Keratinocyte (primary cell): ENCODE measurements around the gene CRTC3. TPM values are rescaled to one million over a fixed set of nuclear protein-coding genes. Genes with fewer than 3 reads are reported as not detected.

Source experiments
- DNase-seq: peaks from one replicate; pipeline ENCODE4 v3.0.0-alpha.2; 2011; ENCODE audit warnings: low read depth, missing footprints, low spot score
- FAIRE-seq: peaks from 2 replicates; lab custom pipeline; 2011; peaks lifted over from hg19 to GRCh38; lab: Jason Lieb, UNC
- H2AFZ ChIP-seq: 2 replicates; pipeline ENCODE4 v1.6.0; 2012; ENCODE audit warnings: low read length, control low read depth, inconsistent platforms; ENCODE audit not compliant: control insufficient read depth
- H3K27ac ChIP-seq: 2 replicates; pipeline ENCODE4 v1.5.1; 2011; ENCODE audit warnings: low read length; ENCODE audit not compliant: control insufficient read depth, insufficient read depth
- H3K27me3 ChIP-seq: 3 replicates; pipeline ENCODE4 v1.6.0; 2011; ENCODE audit warnings: low read length; ENCODE audit not compliant: control insufficient read depth, insufficient read depth; ENCODE audit errors: extremely low read depth
- H3K36me3 ChIP-seq, 2 experiments: 2 replicates in 1 of 2; 3 replicates in 1 of 2; pipeline ENCODE4 v1.5.1; 2011; ENCODE audit warnings: low read length in 2 of 2, mild to moderate bottlenecking in 1 of 2; ENCODE audit not compliant: control insufficient read depth in 2 of 2, insufficient read depth in 2 of 2; ENCODE audit errors: extremely low read depth in 1 of 2
- H3K4me1 ChIP-seq: 3 replicates; pipeline ENCODE4 v1.5.1; 2011; ENCODE audit warnings: low read length; ENCODE audit not compliant: control insufficient read depth, insufficient read depth; ENCODE audit errors: extremely low read depth
- H3K4me2 ChIP-seq: 3 replicates; pipeline ENCODE4 v1.6.0; 2011; ENCODE audit warnings: low read depth, low read length; ENCODE audit not compliant: control insufficient read depth, insufficient read depth; ENCODE audit errors: extremely low read depth
- H3K4me3 ChIP-seq, 3 experiments: fragments of 200-600 bp in 1 of 3; sonication (generic) in 1 of 3; 2 replicates in 2 of 3; 3 replicates in 1 of 3; pipeline ENCODE4 v1.5.1; 2011 to 2016; ENCODE audit warnings: low read length in 3 of 3, mild to moderate bottlenecking in 3 of 3, control low read depth in 2 of 3, inconsistent platforms in 1 of 3, low read depth in 1 of 3, mixed read lengths in 1 of 3, mixed run types in 1 of 3, moderate library complexity in 1 of 3; ENCODE audit not compliant: control insufficient read depth in 2 of 3, insufficient read depth in 2 of 3; ENCODE audit errors: extremely low read depth in 1 of 3
- H3K79me2 ChIP-seq: 2 replicates; pipeline ENCODE4 v1.6.0; 2012; ENCODE audit warnings: low read length; ENCODE audit not compliant: control insufficient read depth, insufficient read depth
- H3K9ac ChIP-seq: 3 replicates; pipeline ENCODE4 v1.6.0; 2011; ENCODE audit warnings: low read length; ENCODE audit not compliant: control insufficient read depth, insufficient read depth; ENCODE audit errors: extremely low read depth
- H3K9me1 ChIP-seq: 3 replicates; pipeline ENCODE4 v1.6.0; 2011; ENCODE audit warnings: low read length; ENCODE audit not compliant: control insufficient read depth, insufficient read depth; ENCODE audit errors: extremely low read depth
- H3K9me3 ChIP-seq: 2 replicates; pipeline ENCODE4 v1.5.1; 2012; ENCODE audit warnings: low read depth, low read length; ENCODE audit not compliant: control insufficient read depth
- H4K20me1 ChIP-seq: 3 replicates; pipeline ENCODE4 v1.6.0; 2011; ENCODE audit warnings: low read length; ENCODE audit not compliant: control insufficient read depth, insufficient read depth; ENCODE audit errors: extremely low read depth
- EZH2 ChIP-seq: IDR thresholded peaks from one replicate; pipeline ENCODE4 v1.6.1; 2012; ENCODE audit warnings: inconsistent platforms, mild to moderate bottlenecking, low read length, moderate library complexity
- dilution Hi-C: fragments of 300-500 bp; cut with MboI; formaldehyde crosslinking; loops from one replicate; pipeline ENCODE4 v1.7.0; 2020; ENCODE audit warnings: low sequenced_read_pairs; ENCODE audit not compliant: extremely low pct_ligation_motif_present
- polyA plus RNA-seq, 5 experiments: library from polyadenylated mRNA; depleted of rRNA in 3 of 5; stranded (reverse) in 3 of 5; stranded (forward) in 1 of 5; unstranded in 1 of 5; fragments of >200 nt; gene quantifications; 1 replicate in 1 of 5; 2 replicates in 3 of 5; 3 replicates in 1 of 5; pipeline versions ENCODE4 v1.2.1 to v1.2.3, GENCODE V29; 2011 to 2012; ENCODE audit warnings: missing spikeins in 2 of 5, low read depth in 1 of 5, low replicate concordance in 1 of 5
- TF ChIP-seq, protein P1 (sequence below), 3 experiments: IDR thresholded peaks in 1 of 3; conservative IDR thresholded peaks in 1 of 3; optimal IDR thresholded peaks in 1 of 3; 2 replicates in 2 of 3; 3 replicates in 1 of 3; pipeline versions ENCODE3 to v1.5.1; 2011; ENCODE audit warnings: low read length in 3 of 3, mild to moderate bottlenecking in 3 of 3, moderate library complexity in 2 of 3, control low read depth in 1 of 3, inconsistent platforms in 1 of 3; ENCODE audit not compliant: insufficient read depth in 2 of 3; ENCODE audit errors: extremely low read depth in 1 of 3

The CRTC3 gene
- polyA plus RNA-seq, 1 donor (not counting 4 experiments of a cell fraction or from before 2014, with no cell fraction given) = 11.9 TPM

DNA sequence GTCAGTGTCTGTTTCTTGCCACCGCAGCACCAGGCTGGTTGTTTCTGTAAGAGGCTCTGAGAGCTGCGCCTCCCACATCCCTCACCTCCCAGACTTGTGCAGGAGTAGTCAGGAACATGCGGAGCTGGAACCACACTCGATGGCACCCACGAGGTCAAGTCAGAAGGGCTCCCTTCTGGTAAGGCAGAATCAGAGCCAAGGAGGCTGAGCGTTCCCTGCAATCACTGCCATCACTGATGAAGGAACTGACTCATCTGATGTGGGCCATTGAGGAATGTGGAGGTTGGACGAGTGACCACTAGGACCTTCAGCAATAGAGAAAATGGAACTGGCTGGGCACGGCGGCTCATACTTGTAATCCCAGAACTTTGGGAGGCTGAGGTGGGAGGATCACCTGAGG lies 151.8 kb downstream of the CRTC3 start:
- H3K79me2 ChIP-seq = no peaks in the 10 kb centered on the region
- H3K4me2 ChIP-seq = no peak overlapping the region
- H3K9me1 ChIP-seq = no peaks in the 10 kb centered on the region
- H3K27me3 ChIP-seq = no peaks in the 10 kb centered on the region
- no peak for FAIRE-seq
- H3K36me3 ChIP-seq = no peaks in the 10 kb centered on the region
- H3K9me3 ChIP-seq = no peaks in the 10 kb centered on the region
- TF ChIP-seq, protein P1, sequence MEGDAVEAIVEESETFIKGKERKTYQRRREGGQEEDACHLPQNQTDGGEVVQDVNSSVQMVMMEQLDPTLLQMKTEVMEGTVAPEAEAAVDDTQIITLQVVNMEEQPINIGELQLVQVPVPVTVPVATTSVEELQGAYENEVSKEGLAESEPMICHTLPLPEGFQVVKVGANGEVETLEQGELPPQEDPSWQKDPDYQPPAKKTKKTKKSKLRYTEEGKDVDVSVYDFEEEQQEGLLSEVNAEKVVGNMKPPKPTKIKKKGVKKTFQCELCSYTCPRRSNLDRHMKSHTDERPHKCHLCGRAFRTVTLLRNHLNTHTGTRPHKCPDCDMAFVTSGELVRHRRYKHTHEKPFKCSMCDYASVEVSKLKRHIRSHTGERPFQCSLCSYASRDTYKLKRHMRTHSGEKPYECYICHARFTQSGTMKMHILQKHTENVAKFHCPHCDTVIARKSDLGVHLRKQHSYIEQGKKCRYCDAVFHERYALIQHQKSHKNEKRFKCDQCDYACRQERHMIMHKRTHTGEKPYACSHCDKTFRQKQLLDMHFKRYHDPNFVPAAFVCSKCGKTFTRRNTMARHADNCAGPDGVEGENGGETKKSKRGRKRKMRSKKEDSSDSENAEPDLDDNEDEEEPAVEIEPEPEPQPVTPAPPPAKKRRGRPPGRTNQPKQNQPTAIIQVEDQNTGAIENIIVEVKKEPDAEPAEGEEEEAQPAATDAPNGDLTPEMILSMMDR (optimal IDR thresholded peaks at IDR 0.05 in 1 of 3, IDR thresholded peaks at IDR 0.05 in 1 of 3, conservative IDR thresholded peaks at IDR 0.05 in 1 of 3; ENCODE audit: extremely low read depth in 1 of 3, insufficient read depth in 2 of 3, low read length in 3 of 3) = no peak
- no peak for TF ChIP-seq EZH2
- no peak overlapping the region for H3K4me3 ChIP-seq
- DNase-seq = no peak
- no peak overlapping the region for H2AFZ ChIP-seq
- H3K4me1 ChIP-seq = peaks cover 14% of the 10 kb centered on the region
- no peaks in the 10 kb centered on the region for H4K20me1 ChIP-seq
- no peak overlapping the region for H3K27ac ChIP-seq
- dilution Hi-C loops = no loop called here
- no peak overlapping the region for H3K9ac ChIP-seq

DNA sequence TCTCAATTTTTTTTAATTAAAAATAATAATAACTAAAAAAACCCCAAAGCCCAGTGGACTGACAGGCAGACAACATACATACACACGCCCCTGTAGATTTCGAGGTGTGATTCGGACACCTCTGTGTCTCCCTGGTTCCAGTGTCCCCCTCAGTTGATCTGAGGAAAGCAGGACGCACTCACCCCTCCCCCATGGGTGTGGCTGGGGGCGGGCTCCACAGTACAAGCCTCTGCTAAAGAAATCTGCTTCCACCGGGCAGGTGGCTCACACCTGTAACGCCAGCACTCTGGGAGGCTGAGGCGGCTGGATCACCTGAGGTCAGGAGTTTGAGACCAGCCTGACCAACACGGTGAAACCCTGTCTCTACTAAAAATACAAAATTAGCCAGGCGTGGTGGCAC lies 153.6 kb downstream of the CRTC3 start:
- Histone ChIP-seq H3K27ac (no peak overlapping the region), H3K36me3 (no peaks in the 10 kb centered on the region), H3K4me1 (peaks cover 14% of the 10 kb centered on the region), H3K27me3 (no peaks in the 10 kb centered on the region), H2AFZ (no peak overlapping the region), H3K9me1 (no peaks in the 10 kb centered on the region), H3K4me2 (no peak overlapping the region), H3K9ac (no peak overlapping the region), H4K20me1 (no peaks in the 10 kb centered on the region), H3K79me2 (no peaks in the 10 kb centered on the region), H3K4me3 (no peak overlapping the region), H3K9me3 (no peaks in the 10 kb centered on the region)
- DNase-seq (no peak), FAIRE-seq (no peak)
- dilution Hi-C loops = no loop called here
- no peak for TF ChIP-seq EZH2
- TF ChIP-seq, protein P1 (optimal IDR thresholded peaks at IDR 0.05 in 1 of 3, IDR thresholded peaks at IDR 0.05 in 1 of 3, conservative IDR thresholded peaks at IDR 0.05 in 1 of 3; ENCODE audit: extremely low read depth in 1 of 3, insufficient read depth in 2 of 3, low read length in 3 of 3) = no peak
